IMR-90 (cell line): ENCODE results near the gene CMSS1. TPM values are rescaled to one million over a fixed set of nuclear protein-coding genes. Genes with fewer than 3 reads are reported as not detected.

Experiments
- ATAC-seq: fragments of 200-7000 bp; cut with Tn5 transposase; 2 replicates; pipeline ENCODE4 v1.9.1; 2020; ENCODE audit warnings: low read depth, mild to moderate bottlenecking, moderate library complexity
- BruUV-seq: library from RNA; stranded (reverse); fragments of 400-500 nt; replicated peaks from 2 replicates; lab custom pipeline; 2021; lab: Mats Ljungman, UMichigan
- CTCF ChIA-PET: fragments of 300-600 bp; formaldehyde crosslinking; extraction: SDS; loops from one replicate; lab custom pipeline; 2021; ENCODE audit warnings: antibody characterized with exemption; lab: Yijun Ruan, JAX
- POLR2A ChIA-PET: fragments of 300-600 bp; sonication (Branson Sonifier 250); formaldehyde crosslinking; loops from one replicate; lab custom pipeline; 2022; ENCODE audit warnings: antibody characterized with exemption; ENCODE audit not compliant: unreplicated experiment; lab: Charles Lee
- DNase-seq: peaks from one replicate; pipeline ENCODE4 v3.0.0; 2013
- H2AFZ ChIP-seq: replicated peaks from 2 replicates; pipeline ENCODE3; 2013; ENCODE audit warnings: low read length, mild to moderate bottlenecking; ENCODE audit not compliant: poor library complexity
- H2AK5ac ChIP-seq: 2 replicates; pipeline ENCODE4 v1.6.1; 2013; ENCODE audit warnings: low read depth, low read length, inconsistent platforms
- H2AK9ac ChIP-seq: replicated peaks from 2 replicates; pipeline ENCODE3; 2013; ENCODE audit warnings: mild to moderate bottlenecking, low read depth, low read length, moderate library complexity; ENCODE audit not compliant: poor library complexity
- H2BK120ac ChIP-seq: 2 replicates; pipeline ENCODE4 v1.6.1; 2013; ENCODE audit warnings: low read depth, low read length, inconsistent platforms
- H2BK15ac ChIP-seq: 3 replicates; pipeline ENCODE4 v1.6.1; 2013; ENCODE audit warnings: low read depth, low read length, inconsistent platforms
- H2BK20ac ChIP-seq: 2 replicates; pipeline ENCODE4 v1.6.1; 2013; ENCODE audit warnings: low read depth, mild to moderate bottlenecking, inconsistent platforms, low read length, moderate library complexity
- H2BK5ac ChIP-seq: 2 replicates; pipeline ENCODE4 v1.6.1; 2013; ENCODE audit warnings: mild to moderate bottlenecking, low read depth, low read length, inconsistent platforms; ENCODE audit not compliant: poor library complexity, severe bottlenecking
- H3K14ac ChIP-seq: replicated peaks from 2 replicates; pipeline ENCODE4 v1.6.1; 2013; ENCODE audit warnings: low read depth, low read length, inconsistent platforms
- H3K18ac ChIP-seq: 2 replicates; pipeline ENCODE4 v1.6.1; 2013; ENCODE audit warnings: low read depth, low read length, control low read depth
- H3K23ac ChIP-seq: 2 replicates; pipeline ENCODE4 v1.6.1; 2013; ENCODE audit warnings: low read depth, low read length, inconsistent platforms
- H3K27ac ChIP-seq: 2 replicates; pipeline ENCODE4 v1.5.1; 2013; ENCODE audit warnings: mild to moderate bottlenecking, control low read depth, low read length; ENCODE audit not compliant: insufficient read depth
- H3K27me3 ChIP-seq: 2 replicates; pipeline ENCODE4 v1.6.1; 2013; ENCODE audit warnings: low read length; ENCODE audit not compliant: control insufficient read depth, insufficient read depth
- H3K36me3 ChIP-seq: 2 replicates; pipeline ENCODE4 v1.6.1; 2013; ENCODE audit warnings: low read length, mixed read lengths; ENCODE audit not compliant: control insufficient read depth, insufficient read depth
- H3K4ac ChIP-seq: 2 replicates; pipeline ENCODE4 v1.6.1; 2013; ENCODE audit warnings: low read depth, low read length, inconsistent platforms
- H3K4me1 ChIP-seq: 2 replicates; pipeline ENCODE4 v1.6.1; 2013; ENCODE audit warnings: low read length, mixed read lengths; ENCODE audit not compliant: control insufficient read depth, insufficient read depth
- H3K4me2 ChIP-seq: 2 replicates; pipeline ENCODE4 v1.6.1; 2013; ENCODE audit warnings: low read depth, mild to moderate bottlenecking, control low read depth, low read length, moderate library complexity
- H3K4me3 ChIP-seq: 2 replicates; pipeline ENCODE4 v1.5.1; 2013; ENCODE audit warnings: low read depth, mild to moderate bottlenecking, control low read depth, low read length, moderate library complexity; ENCODE audit not compliant: insufficient read depth
- H3K56ac ChIP-seq: 2 replicates; pipeline ENCODE4 v1.6.1; 2013; ENCODE audit warnings: low read length, inconsistent platforms; ENCODE audit not compliant: insufficient read depth; ENCODE audit errors: extremely low read depth
- H3K79me1 ChIP-seq, 2 experiments: 2 replicates each; pipeline ENCODE4 v1.6.1; 2013; ENCODE audit warnings: low read length in 2 of 2, inconsistent platforms in 1 of 2, low read depth in 1 of 2
- H3K9ac ChIP-seq: 2 replicates; pipeline ENCODE4 v1.6.1; 2013; ENCODE audit warnings: low read depth, low read length, control low read depth
- H3K9me1 ChIP-seq: 2 replicates; pipeline ENCODE4 v1.6.1; 2013; ENCODE audit warnings: low read length, inconsistent platforms; ENCODE audit not compliant: insufficient read depth
- H3K9me3 ChIP-seq: 2 replicates; pipeline ENCODE4 v1.6.1; 2013; ENCODE audit warnings: low read length; ENCODE audit not compliant: control insufficient read depth, insufficient read depth
- H4K20me1 ChIP-seq: 2 replicates; pipeline ENCODE4 v1.6.1; 2013; ENCODE audit warnings: low read length, inconsistent platforms; ENCODE audit not compliant: insufficient read depth
- H4K5ac ChIP-seq: 2 replicates; pipeline ENCODE4 v1.6.1; 2013; ENCODE audit warnings: mild to moderate bottlenecking, low read depth, low read length, control low read depth
- H4K8ac ChIP-seq, 2 experiments: 2 replicates each; pipeline ENCODE4 v1.6.1; 2013; ENCODE audit warnings: low read depth in 2 of 2, low read length in 2 of 2, control low read depth in 1 of 2, inconsistent platforms in 1 of 2
- H4K91ac ChIP-seq: 2 replicates; pipeline ENCODE4 v1.6.1; 2013; ENCODE audit warnings: low read depth, low read length, inconsistent platforms; ENCODE audit not compliant: insufficient read depth
- BHLHE40 ChIP-seq: fragments of 150-350 bp; IDR thresholded peaks from 2 replicates; pipeline ENCODE4 v1.6.1; 2016; ENCODE audit warnings: mild to moderate bottlenecking, low read depth, low read length
- MAFK ChIP-seq: IDR thresholded peaks from 2 replicates; pipeline ENCODE4 v1.6.1; 2012; ENCODE audit warnings: low read depth, low read length, improper control_type of control experiment
- MAZ ChIP-seq: IDR thresholded peaks from 2 replicates; pipeline ENCODE4 v1.6.1; 2012; ENCODE audit warnings: low read depth, mild to moderate bottlenecking, low read length, improper control_type of control experiment, moderate library complexity, borderline replicate concordance
- RFX5 ChIP-seq: IDR thresholded peaks from 2 replicates; pipeline ENCODE4 v1.8.0; 2012; ENCODE audit warnings: low read depth, mild to moderate bottlenecking, low read length, moderate library complexity
- USF2 ChIP-seq: fragments of 150-350 bp; IDR thresholded peaks from 2 replicates; pipeline ENCODE4 v1.6.1; 2017; ENCODE audit warnings: mild to moderate bottlenecking, antibody characterized with exemption, low read length, low read depth
- WGBS, 2 experiments: methylation state at CpG; one replicate each; pipeline versions ENCODE4 v1.1.5 to v1.1.7; 2013; ENCODE audit warnings: missing lambda C conversion rate in 2 of 2; ENCODE audit not compliant: insufficient read length in 1 of 2; ENCODE audit errors: extremely low coverage in 2 of 2; 5-methylcytosine and 5-hydroxymethylcytosine counted together
- dilution Hi-C: fragments of 300-500 bp; cut with HindIII; formaldehyde crosslinking; loops from one replicate; pipeline ENCODE4 v1.14.3; 2018; ENCODE audit warnings: low sequenced_read_pairs; ENCODE audit not compliant: unreplicated experiment
- in situ Hi-C: fragments of 300-500 bp; cut with MboI; formaldehyde crosslinking; loops from 3 replicates; pipeline ENCODE4 v1.14.3; 2019; ENCODE audit warnings: low sequenced_read_pairs, inconsistent platforms, mixed read lengths
- intact Hi-C: fragments of 100-400 bp; cut with micrococcal nuclease; formaldehyde crosslinking; loops from 2 replicates; pipeline ENCODE4 v1.10.0; 2022
- polyA plus RNA-seq, 3 experiments: library from polyadenylated mRNA; depleted of rRNA; stranded (reverse); fragments of >200 nt; gene quantifications; 2 replicates each; pipeline ENCODE4 v1.2.3, GENCODE V29; 2012; ENCODE audit warnings: low replicate concordance in 1 of 3
- total RNA-seq: library from RNA; depleted of rRNA; stranded (reverse); fragments of >200 nt; gene quantifications from 2 replicates; pipeline ENCODE4 v1.2.3, GENCODE V29; 2012

CMSS1 gene
- total and polyA plus RNA-seq, 2 of the 4 experiments (the other 2 are of a cell fraction): 12.5 to 13.6 TPM

DNA sequence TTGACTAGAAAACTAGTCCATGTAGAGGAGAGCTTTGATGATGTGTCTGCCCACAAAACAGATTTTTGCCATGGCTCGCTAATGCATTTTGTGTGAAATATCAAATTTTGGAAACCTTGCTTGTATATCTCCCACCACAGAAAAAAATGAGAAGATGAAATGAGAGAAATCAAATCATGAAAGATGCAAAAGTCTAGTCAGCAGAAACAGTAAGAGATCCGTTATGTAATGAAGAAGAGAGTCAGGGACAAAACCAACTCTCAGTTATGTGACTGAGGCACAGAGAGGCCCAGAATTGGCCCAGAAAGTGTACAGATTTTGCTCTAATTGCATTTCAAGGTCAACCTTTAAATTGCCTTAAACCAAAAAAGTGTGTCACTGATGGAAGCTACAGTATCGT, 189.7 kb downstream of the CMSS1 start:
- CTCF ChIA-PET: interaction anchor here (0.6 to 2.0 kb wide), 7 partner anchors 9 to 172 kb away, joined by 3 to 5 read pairs (median 4); no protein-coding TSS in a partner anchor
- peaks cover 11% of the 10 kb centered on the region for H3K4me1 ChIP-seq
- in situ Hi-C loops: no loop called here

More for the DNA sequence above, 189.7 kb downstream of the CMSS1 start:
- no peak overlapping the region for H3K4me2 ChIP-seq
- no peak overlapping the region for H3K4me3 ChIP-seq
- peak overlapping the region; percentile 29; the same call in 1 of the 2 replicates for H2BK120ac ChIP-seq
- H3K79me1 ChIP-seq: peaks cover 3 to 7% of the 10 kb centered on the region in 2 experiments; a peak in 1 of 4 replicates
- dilution Hi-C loops (no loop called here), intact Hi-C loops (loop anchor here (2.0 kb wide), 1 partner anchor 135 kb away; no protein-coding TSS in a partner anchor)
- H4K20me1 ChIP-seq: no peaks in the 10 kb centered on the region
- ATAC-seq (no peak), DNase-seq (no peak)
- H3K9me3 ChIP-seq: no peaks in the 10 kb centered on the region
- H3K27ac ChIP-seq: no peak overlapping the region
- no peak overlapping the region for H3K14ac ChIP-seq
- H3K9me1 ChIP-seq: peaks cover 8% of the 10 kb centered on the region; the same call in 1 of the 2 replicates
- H3K27me3 ChIP-seq: no peaks in the 10 kb centered on the region
- no peak overlapping the region; the same call in 1 of the 2 replicates for H4K5ac ChIP-seq
- H3K18ac ChIP-seq: peak overlapping the region; percentile 61; the same call in 1 of the 2 replicates
- no peak overlapping the region for H4K8ac ChIP-seq
- WGBS, 2 experiments: no CpG with 5 or more reads among the region's 3 CpGs
- no peak overlapping the region for H2AFZ ChIP-seq
- no peak overlapping the region for H2AK9ac ChIP-seq
- no peak for TF ChIP-seq BHLHE40
- TF ChIP-seq RFX5: no peak
- TF ChIP-seq MAZ: no peak
- TF ChIP-seq USF2: no peak
- peak; percentile 38 for TF ChIP-seq MAFK
- H2AK5ac ChIP-seq: 0 out of 2 replicates have a peak overlapping the region, but pooled peaks have one; percentile 5
- no peak overlapping the region for H3K56ac ChIP-seq
- POLR2A ChIA-PET: interaction anchor here (0.8 to 1.2 kb wide), 2 partner anchors 131 to 157 kb away, joined by 3 to 6 read pairs; no protein-coding TSS in a partner anchor
- H2BK15ac ChIP-seq: no peak overlapping the region
- H3K36me3 ChIP-seq: no peaks in the 10 kb centered on the region
- no TSS peak for BruUV-seq
- H2BK20ac ChIP-seq: peak overlapping the region; percentile 36; the same call in 1 of the 2 replicates
- no peak overlapping the region for H2BK5ac ChIP-seq
- no peak overlapping the region for H4K91ac ChIP-seq
- no peak overlapping the region for H3K9ac ChIP-seq
- no peak overlapping the region for H3K4ac ChIP-seq
- H3K23ac ChIP-seq: no peak overlapping the region
